ENCODE measurements around the gene NDUFA3. TPM values are rescaled to one million over a fixed set of nuclear protein-coding genes. Genes with fewer than 3 reads are reported as not detected.

The NDUFA3 gene
- total RNA-seq, 2 donors from 2014 or later: 196 to 229 TPM

- Histone ChIP-seq H3K4me1 (ENCODE audit: control insufficient read depth, insufficient read depth, low read length) (no peaks in the 10 kb centered on the region), H3K27ac (ENCODE audit: low read depth, low read length) (no peak overlapping the region), H3K36me3 (ENCODE audit: control insufficient read depth, insufficient read depth, low read length) (peaks cover 71% of the 10 kb centered on the region), H3K4me3 (ENCODE audit: low read length) (no peak overlapping the region), H3K9ac (ENCODE audit: extremely low read depth, low read length, poor library complexity, severe bottlenecking) (no peak overlapping the region), H3K27me3 (ENCODE audit: control insufficient read depth, insufficient read depth, low read length, poor library complexity, severe bottlenecking) (no peaks in the 10 kb centered on the region), H3K9me3 (ENCODE audit: control insufficient read depth, low read length) (no peaks in the 10 kb centered on the region)
- Mint-ChIP-seq H3K27ac (peak overlapping the region; percentile 58), H3K9me3 (no peaks in the 10 kb centered on the region), H3K4me1 (no peaks in the 10 kb centered on the region), H3K4me3 (no peak overlapping the region), H3K27me3 (ENCODE audit: insufficient read depth) (no peaks in the 10 kb centered on the region), H3K36me3 (ENCODE audit: low read depth) (peaks cover 59% of the 10 kb centered on the region)
- whole genome bisulfite sequencing, 2 experiments (ENCODE audit: insufficient coverage in 1 of 2, insufficient read length in 1 of 2): 93 to 98% methylated on average over 8 to 18 of the region's 18 CpGs
- TF ChIP-seq CTCF (conservative IDR thresholded peaks at IDR 0.05): no peak
- no peak for DNase-seq
Measured at GRCh38 chr19:54154603-54155345, 52.1 kb downstream of the NDUFA3 start.

DNA sequence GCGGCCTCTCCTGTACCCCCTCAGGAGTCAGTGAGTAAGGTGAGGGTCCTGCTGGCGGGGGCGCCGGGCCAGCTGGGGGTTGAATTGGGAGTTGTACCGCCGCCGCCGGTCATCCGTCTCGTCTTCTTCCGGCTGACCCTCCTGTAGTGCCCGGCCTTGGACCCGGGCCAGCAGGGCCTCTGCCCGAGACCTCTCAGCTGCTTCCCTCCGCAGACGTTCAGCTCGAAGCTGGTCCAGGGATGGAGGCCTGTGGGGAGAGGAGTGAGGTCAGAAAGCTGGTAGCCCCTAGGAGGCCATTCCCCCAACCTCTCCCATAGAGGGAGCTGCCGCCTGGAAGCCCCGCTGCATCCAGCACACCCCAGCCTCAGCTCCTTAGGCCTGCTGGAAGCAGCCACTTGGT lies 53.0 kb downstream of the NDUFA3 start:
- no peaks in the 10 kb centered on the region for H3K27me3 ChIP-seq (ENCODE audit: control insufficient read depth, insufficient read depth, low read length, poor library complexity, severe bottlenecking)
- WGBS, 2 experiments (ENCODE audit: insufficient coverage in 1 of 2, insufficient read length in 1 of 2): 94 to 96% methylated on average over 10 to 19 of the region's 19 CpGs
- H3K36me3 Mint-ChIP-seq (ENCODE audit: low read depth): peaks cover 53% of the 10 kb centered on the region
- H3K4me1 ChIP-seq (ENCODE audit: control insufficient read depth, insufficient read depth, low read length): no peaks in the 10 kb centered on the region
- H3K4me3 ChIP-seq (ENCODE audit: low read length): no peak overlapping the region
- peak; percentile 55 for TF ChIP-seq CTCF (conservative IDR thresholded peaks at IDR 0.05)
- no peak overlapping the region for H3K9ac ChIP-seq (ENCODE audit: extremely low read depth, low read length, poor library complexity, severe bottlenecking)
- no peak overlapping the region for H3K27ac Mint-ChIP-seq
- H3K4me1 Mint-ChIP-seq: peaks cover 3% of the 10 kb centered on the region
- H3K9me3 ChIP-seq (ENCODE audit: control insufficient read depth, low read length): no peaks in the 10 kb centered on the region
- H3K36me3 ChIP-seq (ENCODE audit: control insufficient read depth, insufficient read depth, low read length): peaks cover 62% of the 10 kb centered on the region
- H3K9me3 Mint-ChIP-seq: no peaks in the 10 kb centered on the region
- no peaks in the 10 kb centered on the region for H3K27me3 Mint-ChIP-seq (ENCODE audit: insufficient read depth)
- no peak overlapping the region for H3K27ac ChIP-seq (ENCODE audit: low read depth, low read length)
- peak; percentile 62 for DNase-seq
- H3K4me3 Mint-ChIP-seq: no peak overlapping the region

GRCh38 chr19:54156490-54156889 lies 53.8 kb downstream of the NDUFA3 start:
- no peak for TF ChIP-seq CTCF (conservative IDR thresholded peaks at IDR 0.05)
- Histone ChIP-seq H3K9me3 (ENCODE audit: control insufficient read depth, low read length) (no peaks in the 10 kb centered on the region), H3K27me3 (ENCODE audit: control insufficient read depth, insufficient read depth, low read length, poor library complexity, severe bottlenecking) (no peaks in the 10 kb centered on the region), H3K27ac (ENCODE audit: low read depth, low read length) (no peak overlapping the region), H3K9ac (ENCODE audit: extremely low read depth, low read length, poor library complexity, severe bottlenecking) (no peak overlapping the region), H3K36me3 (ENCODE audit: control insufficient read depth, insufficient read depth, low read length) (peaks cover 54% of the 10 kb centered on the region), H3K4me3 (ENCODE audit: low read length) (no peak overlapping the region), H3K4me1 (ENCODE audit: control insufficient read depth, insufficient read depth, low read length) (no peaks in the 10 kb centered on the region)
- H3K4me1 Mint-ChIP-seq: peaks cover 7% of the 10 kb centered on the region
- H3K9me3 Mint-ChIP-seq: no peaks in the 10 kb centered on the region
- H3K4me3 Mint-ChIP-seq: no peak overlapping the region
- no peak for DNase-seq
- H3K27ac Mint-ChIP-seq: no peak overlapping the region
- H3K36me3 Mint-ChIP-seq (ENCODE audit: low read depth): peaks cover 47% of the 10 kb centered on the region
- 93% methylated on average over 9 to 11 of the region's 11 CpGs for WGBS, 2 experiments (ENCODE audit: insufficient coverage in 1 of 2, insufficient read length in 1 of 2)
- no peaks in the 10 kb centered on the region for H3K27me3 Mint-ChIP-seq (ENCODE audit: insufficient read depth)
